Upper lobe of right lung (tissue), 1 donor: ENCODE results near the gene ATG2A. TPM values are rescaled to one million over a fixed set of nuclear protein-coding genes. Genes with fewer than 3 reads are reported as not detected.

Experiments used
- ATAC-seq: fragments of 200-7000 bp; cut with Tn5 transposase; one replicate; pipeline ENCODE4 v1.9.1; 2020; ENCODE audit warnings: mild to moderate bottlenecking, moderate library complexity
- DNase-seq: peaks from one replicate; pipeline ENCODE4 v3.0.0-alpha.2; 2020
- H3K27ac ChIP-seq: fragments of 200-600 bp; one replicate; pipeline ENCODE4 v1.8.0; 2022
- H3K27me3 ChIP-seq: fragments of 200-600 bp; one replicate; pipeline ENCODE4 v1.8.0; 2022; ENCODE audit warnings: mild to moderate bottlenecking
- H3K36me3 ChIP-seq: fragments of 200-600 bp; one replicate; pipeline ENCODE4 v1.8.0; 2022
- H3K4me1 ChIP-seq: fragments of 200-600 bp; one replicate; pipeline ENCODE4 v1.8.0; 2022
- H3K4me3 ChIP-seq: fragments of 200-600 bp; one replicate; pipeline ENCODE4 v1.8.0; 2022; ENCODE audit warnings: mild to moderate bottlenecking
- H3K9me3 ChIP-seq: fragments of 200-600 bp; one replicate; pipeline ENCODE4 v1.8.0; 2022
- CTCF ChIP-seq: fragments of 200-600 bp; IDR thresholded peaks from one replicate; pipeline ENCODE4 v1.8.0; 2022; ENCODE audit warnings: antibody characterized with exemption
- intact Hi-C: fragments of 100-400 bp; cut with DNase I; formaldehyde crosslinking; loops from one replicate; pipeline ENCODE4 v1.11.0; 2022
- total RNA-seq: library from RNA; stranded (reverse); fragmentation: NEBNext Ultra II Directional; extraction: Animal tissue kit (Norgen Biotek cat#: 25700); gene quantifications from one replicate; pipeline ENCODE4 v1.2.1, GENCODE V29; 2021
- donor health status: DM: no; HTN: yes; CAD: no; lungs with severe emphysema.

Gene ATG2A
- total RNA-seq, 1 donor from 2014 or later = 23.2 TPM

- Histone ChIP-seq H3K27ac (peak overlapping the region; percentile 87), H3K4me3 (no peak overlapping the region), H3K27me3 (no peaks in the 10 kb centered on the region), H3K36me3 (peaks cover 28% of the 10 kb centered on the region), H3K9me3 (no peaks in the 10 kb centered on the region), H3K4me1 (peaks cover 85% of the 10 kb centered on the region)
- intact Hi-C loops = no loop called here
- ATAC-seq = no peak
- DNase-seq = no peak
- no peak for TF ChIP-seq CTCF
Measured at GRCh38 chr11:64852804-64853509, 64.1 kb downstream of the ATG2A start.

GRCh38 chr11:64851831-64852351, 65.1 kb downstream of the ATG2A start:
- Histone ChIP-seq H3K27me3 (no peaks in the 10 kb centered on the region), H3K27ac (peak overlapping the region; percentile 87), H3K9me3 (no peaks in the 10 kb centered on the region), H3K36me3 (peaks cover 19% of the 10 kb centered on the region), H3K4me3 (no peak overlapping the region), H3K4me1 (peaks cover 80% of the 10 kb centered on the region)
- TF ChIP-seq CTCF = no peak
- intact Hi-C loops = no loop called here
- no peak for DNase-seq
- ATAC-seq = no peak

GRCh38 chr11:64850979-64851567, 65.9 kb downstream of the ATG2A start:
- TF ChIP-seq CTCF = no peak
- no peaks in the 10 kb centered on the region for H3K9me3 ChIP-seq
- DNase-seq (no peak), ATAC-seq (no peak)
- H3K27ac ChIP-seq = peak overlapping the region; percentile 44
- intact Hi-C loops = no loop called here
- H3K4me3 ChIP-seq = no peak overlapping the region
- peaks cover 72% of the 10 kb centered on the region for H3K4me1 ChIP-seq
- H3K36me3 ChIP-seq = peaks cover 16% of the 10 kb centered on the region
- H3K27me3 ChIP-seq = no peaks in the 10 kb centered on the region

- Histone ChIP-seq H3K27ac (peak overlapping the region; percentile 44), H3K9me3 (no peaks in the 10 kb centered on the region), H3K27me3 (no peaks in the 10 kb centered on the region), H3K4me1 (peaks cover 59% of the 10 kb centered on the region), H3K36me3 (peaks cover 16% of the 10 kb centered on the region), H3K4me3 (no peak overlapping the region)
- ATAC-seq = no peak
- intact Hi-C loops = loop anchor here (5.0 kb wide), 1 partner anchor 43 kb away; no protein-coding TSS in a partner anchor
- TF ChIP-seq CTCF = no peak
- no peak for DNase-seq
Measured at GRCh38 chr11:64849598-64850356, 67.2 kb downstream of the ATG2A start.

GRCh38 chr11:64848826-64849597, 68.0 kb downstream of the ATG2A start:
- no peak for TF ChIP-seq CTCF
- no peak overlapping the region for H3K4me3 ChIP-seq
- H3K36me3 ChIP-seq = peaks cover 8% of the 10 kb centered on the region
- intact Hi-C loops = loop anchor here (5.0 kb wide), 1 partner anchor 43 kb away; no protein-coding TSS in a partner anchor
- H3K9me3 ChIP-seq = no peaks in the 10 kb centered on the region
- no peak for ATAC-seq
- no peak for DNase-seq
- H3K4me1 ChIP-seq = peaks cover 51% of the 10 kb centered on the region
- H3K27me3 ChIP-seq = no peaks in the 10 kb centered on the region
- H3K27ac ChIP-seq = peak overlapping the region; percentile 44
